NCI-H1694 treated with DMSO at 0.1 percent for 48 hours (cell line): ENCODE results near the gene HSD3B1.
"Not testable (repeated sequence)": the region's sequence is repeated elsewhere in the genome, so short reads cannot be mapped to it uniquely, and the experiment has no call there.

Experiments
- DNase-seq: peaks from one replicate; lab custom pipeline; 2025; lab: John Stamatoyannopoulos, UW

HSD3B1 gene

DNA sequence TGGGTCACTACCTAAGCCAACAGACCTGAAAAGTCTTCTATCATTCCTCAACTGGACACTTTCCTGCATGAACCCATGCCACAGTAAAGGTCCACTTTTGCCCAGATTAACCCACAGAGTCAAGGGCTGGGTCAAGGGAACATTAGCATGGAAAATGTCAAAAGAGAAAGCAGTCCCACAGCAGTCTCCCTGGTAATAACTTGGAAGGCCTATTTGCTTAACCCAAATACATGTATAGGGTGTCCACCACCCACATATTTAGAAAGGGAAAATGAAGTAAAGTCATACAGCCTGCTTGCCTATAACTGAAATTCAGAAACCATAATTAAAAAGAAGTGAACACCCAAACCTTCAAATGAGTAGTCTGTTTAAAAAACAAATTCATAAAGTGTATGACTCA lies 16.1 kb upstream of the HSD3B1 start:
- no peak for DNase-seq

DNA sequence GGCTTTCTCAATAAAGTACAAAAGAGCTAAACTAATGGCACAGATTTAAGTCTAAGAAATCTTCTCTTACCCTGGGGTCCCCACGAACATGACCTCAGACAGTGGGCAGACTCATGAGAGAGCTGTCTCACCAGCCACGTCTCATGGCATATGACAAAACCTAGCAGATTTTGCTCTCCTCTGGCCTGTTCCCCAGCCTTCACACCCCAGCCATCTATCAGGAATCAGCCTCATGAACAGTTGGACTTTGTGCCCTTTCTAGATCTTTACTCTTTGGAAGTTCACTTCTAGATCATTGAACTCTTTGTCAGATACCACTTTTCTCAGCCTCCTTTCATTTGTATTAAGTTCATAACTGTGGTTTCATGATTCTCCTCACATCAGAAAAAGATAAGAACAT lies 14.2 kb upstream of the HSD3B1 start:
- DNase-seq = no peak

DNA sequence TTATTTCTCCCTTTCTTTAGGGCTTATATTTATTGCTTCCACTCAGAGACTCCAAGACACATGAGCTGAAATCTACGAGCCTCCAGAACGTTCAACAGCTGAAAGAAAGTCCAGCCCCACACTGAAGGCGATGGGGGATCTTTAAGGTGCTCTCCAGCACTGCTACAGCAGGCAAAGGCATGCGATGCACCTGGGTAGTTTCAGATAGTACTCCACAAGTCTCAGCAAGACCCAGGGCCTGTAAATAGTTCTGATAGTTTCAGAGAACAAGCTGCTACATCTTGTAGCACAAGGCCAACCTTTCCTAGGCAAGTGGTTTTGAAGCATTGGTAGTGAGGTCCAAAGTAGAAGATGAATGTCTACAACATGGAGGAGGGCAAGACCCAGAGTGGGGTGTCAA lies 2.2 kb upstream of the HSD3B1 start:
- no peak for DNase-seq

DNA sequence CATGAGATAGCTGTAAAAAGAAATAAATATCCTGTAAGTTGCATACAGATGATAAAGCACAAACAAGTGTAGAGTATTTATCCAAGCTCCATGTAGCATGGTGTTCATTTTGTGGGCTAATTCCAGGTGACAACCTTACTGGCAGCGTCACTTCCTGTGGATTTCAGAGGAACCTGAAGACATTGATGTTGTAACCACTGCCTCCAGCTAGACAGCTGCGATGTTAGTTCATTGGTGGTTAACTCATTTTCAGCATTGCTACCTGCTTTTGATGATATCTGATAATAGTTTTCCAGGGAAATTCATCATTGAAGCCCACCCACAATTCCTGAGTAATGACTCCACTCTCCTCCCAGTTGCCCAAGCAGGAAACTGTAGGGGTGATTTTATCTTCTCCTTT lies 3.0 kb downstream of the HSD3B1 start:
- DNase-seq = no peak

DNA sequence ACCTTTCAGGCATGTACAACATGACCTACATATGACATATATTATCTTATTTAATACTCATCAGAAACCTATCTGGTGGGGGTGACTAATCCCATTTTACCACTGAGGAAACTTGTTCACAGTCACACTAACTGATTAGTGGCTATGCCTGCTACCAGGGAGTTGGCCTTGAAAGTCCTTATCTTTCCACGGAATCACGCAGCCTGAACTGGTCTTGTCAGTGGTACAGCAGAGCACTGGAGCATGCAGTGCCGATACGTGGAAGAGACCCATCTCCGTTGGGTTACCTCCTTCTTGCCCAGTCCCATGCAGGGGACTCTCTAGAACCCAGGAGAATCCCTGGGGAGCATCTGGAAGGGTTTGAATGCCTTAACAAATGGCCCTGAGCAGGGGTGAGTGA lies 8.2 kb downstream of the HSD3B1 start:
- DNase-seq = no peak

DNA sequence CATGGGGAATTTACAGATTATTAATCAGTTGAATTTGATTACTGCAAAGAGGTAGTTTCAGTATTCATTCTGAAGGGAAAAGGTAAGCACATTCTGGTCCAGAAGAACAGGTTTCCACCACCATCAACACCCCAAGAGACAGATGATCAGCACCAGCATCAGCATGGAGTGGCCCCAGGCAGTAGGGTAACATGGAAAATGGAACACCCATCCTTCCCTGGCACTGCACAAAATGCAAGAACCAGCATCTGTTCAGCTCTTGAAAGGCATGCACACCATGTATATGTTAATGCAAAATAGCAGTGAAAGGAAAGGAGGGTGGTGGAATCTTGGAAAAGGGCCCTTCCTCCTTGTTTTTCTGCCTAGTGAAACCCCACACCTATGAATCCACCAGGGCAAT lies 9.2 kb downstream of the HSD3B1 start:
- DNase-seq = no peak

DNA sequence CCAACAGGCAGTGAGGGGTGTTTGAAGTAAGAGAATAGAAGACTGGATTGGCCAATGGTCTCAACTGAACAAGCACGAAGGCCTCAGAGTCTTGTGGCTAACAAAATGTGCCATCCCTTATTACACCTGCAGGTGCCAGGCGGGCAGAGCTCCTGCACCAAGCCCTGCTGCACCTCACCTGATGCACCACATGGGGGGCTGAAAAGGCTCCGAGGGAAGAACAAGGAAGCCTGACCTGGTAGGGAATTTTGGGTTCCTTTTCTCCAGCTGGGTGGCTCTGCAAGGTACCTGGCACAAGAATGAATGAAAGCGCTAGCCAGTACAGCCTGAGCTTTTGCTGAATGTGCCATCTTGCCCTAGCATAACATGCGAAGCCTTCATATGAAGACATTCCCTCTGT lies 9.7 kb downstream of the HSD3B1 start:
- no peak for DNase-seq

DNA sequence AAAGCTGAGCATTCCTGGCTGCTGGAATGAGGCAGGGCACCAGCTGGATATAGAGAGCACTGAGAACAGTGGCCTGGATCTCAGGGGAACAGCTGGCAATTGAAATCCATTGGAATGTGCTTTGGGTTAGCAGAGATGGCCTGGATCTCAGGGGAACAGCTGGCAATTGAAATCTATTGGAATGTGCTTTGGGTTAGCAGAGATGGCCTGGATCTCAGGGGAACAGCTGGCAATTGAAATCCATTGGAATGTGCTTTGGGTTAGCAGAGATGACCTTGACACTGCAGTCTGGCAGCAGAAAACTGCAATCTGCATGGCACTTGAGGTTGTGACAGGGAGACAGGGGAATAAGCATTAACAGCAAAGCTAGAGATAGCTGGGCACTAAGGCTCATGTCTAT lies 10.7 kb downstream of the HSD3B1 start:
- not testable (repeated sequence) for DNase-seq

DNA sequence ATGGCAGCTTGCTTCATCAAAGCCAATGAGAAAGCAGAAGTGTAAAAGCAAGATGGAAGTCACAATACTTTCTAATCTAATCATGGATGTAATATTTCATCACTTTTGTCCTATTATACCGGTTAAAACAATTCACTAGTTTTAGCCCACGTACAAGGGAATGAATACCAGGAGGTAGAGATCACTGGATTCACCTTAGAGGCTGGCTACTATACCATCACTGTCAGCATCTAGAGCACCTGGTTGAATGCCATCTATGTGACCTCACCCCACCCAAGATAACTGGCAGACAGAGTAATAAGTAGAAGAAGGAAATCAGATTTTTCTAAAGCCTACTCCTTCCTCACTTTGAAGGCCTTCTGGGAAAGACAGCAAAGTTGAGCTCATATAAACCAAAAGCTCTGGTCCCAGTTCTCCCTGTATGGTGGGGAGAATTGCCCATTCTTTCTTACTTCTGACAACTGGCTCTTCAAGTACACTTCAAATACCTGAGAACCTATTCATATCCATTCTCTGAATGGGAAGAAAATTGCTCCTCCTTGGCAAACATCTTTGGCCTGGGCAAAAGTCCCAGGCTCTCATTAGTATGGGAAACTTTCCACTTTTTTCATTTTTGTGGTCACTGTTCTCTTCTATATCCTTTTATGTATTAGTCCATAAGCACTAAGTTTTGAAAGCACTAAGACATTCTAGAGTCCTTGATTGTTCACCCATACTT lies 24.8 kb downstream of the HSD3B1 start:
- no peak for DNase-seq

DNA sequence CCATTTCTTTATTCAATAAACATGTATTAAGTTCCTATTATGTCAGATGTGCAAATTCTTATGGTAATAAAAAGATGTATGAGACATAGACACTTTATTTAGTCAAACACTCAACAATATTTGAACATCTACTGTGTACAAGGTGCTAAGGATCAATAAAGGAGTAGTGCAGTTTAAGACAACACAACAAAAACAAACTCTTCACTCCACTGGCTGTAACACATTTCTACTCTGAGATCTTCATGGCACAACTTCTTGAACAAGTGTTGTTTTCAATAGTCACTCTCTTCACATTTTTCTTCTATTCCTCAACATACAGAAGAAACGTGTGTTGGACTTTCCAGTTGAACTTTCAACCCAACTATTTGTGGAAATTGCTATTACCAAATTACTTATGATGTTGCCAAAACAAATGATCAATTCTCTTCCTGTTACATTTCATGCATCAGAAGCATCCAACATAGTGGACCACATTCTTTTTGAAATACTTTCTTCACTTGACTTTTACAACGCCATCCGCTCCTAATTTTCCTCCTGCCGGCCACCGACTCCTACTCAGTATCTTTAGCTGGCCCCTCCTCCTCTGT lies 25.4 kb downstream of the HSD3B1 start:
- no peak for DNase-seq

DNA sequence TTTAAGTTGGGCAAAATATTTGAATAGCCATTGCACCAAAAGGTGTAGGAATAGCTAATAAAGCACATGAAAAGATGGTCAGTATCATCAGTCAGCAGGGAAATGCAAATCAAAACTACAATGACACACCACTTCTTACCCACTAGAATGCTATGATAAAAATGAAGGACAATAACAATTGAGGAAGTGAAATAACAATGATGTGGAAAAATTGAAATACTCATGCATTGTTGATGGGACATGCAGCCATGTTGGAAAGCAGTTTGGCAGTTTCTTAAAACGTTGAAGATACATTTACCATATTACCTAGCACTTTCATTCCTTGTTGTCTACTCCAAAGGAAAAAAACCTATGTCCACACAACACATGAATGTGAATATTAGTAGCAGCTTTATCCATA lies 28.4 kb downstream of the HSD3B1 start:
- DNase-seq = no peak

DNA sequence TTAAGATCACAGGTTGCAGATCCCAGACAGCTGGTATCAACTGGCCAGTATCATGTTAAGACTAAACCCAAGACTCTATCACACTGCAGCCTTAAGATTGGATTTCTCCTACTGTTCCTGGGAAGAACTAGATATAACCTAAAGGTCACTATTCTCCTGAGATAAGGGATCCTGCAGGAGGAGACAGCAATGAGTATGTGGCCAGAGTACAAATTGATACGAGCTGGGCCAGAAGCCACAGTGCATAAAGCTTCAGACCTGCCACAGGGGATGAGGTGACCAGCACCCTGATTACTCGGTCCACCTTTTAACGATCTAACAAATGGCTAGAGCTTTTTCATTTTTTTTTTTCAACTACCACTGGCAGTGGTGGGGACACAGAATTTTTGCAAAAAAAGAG lies 31.0 kb downstream of the HSD3B1 start:
- DNase-seq = no peak

DNA sequence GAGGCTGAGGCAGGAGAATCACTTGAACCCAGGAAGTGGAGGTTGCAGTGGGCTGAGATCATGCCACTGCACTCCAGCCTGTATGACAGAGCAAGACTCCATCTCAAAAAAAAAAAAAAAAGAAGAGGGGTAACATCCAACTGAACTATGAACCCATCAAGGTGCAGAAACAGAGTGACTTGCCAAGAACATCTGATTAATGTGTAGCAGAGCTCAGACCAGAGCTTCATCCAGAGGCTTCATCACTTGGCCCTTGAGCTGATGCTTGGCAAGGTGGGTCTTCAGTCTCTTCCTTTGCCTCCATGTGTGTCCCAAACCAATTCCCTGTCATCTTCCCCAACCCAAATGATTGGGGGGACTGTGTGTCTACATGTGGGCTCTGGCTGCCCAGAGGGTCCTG lies 32.6 kb downstream of the HSD3B1 start:
- no peak for DNase-seq

DNA sequence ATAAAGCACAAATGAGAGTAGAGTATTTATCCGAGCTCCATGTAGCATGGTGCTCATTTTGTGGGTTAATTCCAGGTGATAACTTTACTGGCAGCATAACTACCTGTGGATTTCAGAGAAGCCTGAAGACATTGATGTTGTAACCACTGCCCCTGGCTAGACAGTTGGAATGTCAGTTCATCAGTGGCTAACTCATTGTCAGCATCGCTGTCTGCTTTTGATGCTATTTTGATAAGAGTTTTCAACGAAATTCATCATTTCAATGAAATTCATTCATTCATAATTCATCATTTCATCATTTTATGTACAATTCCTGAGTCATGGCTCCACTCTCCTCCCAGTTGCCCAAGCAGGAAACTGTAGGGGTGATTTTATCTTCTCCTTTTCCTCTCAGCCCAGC lies 34.4 kb downstream of the HSD3B1 start:
- no peak for DNase-seq

DNA sequence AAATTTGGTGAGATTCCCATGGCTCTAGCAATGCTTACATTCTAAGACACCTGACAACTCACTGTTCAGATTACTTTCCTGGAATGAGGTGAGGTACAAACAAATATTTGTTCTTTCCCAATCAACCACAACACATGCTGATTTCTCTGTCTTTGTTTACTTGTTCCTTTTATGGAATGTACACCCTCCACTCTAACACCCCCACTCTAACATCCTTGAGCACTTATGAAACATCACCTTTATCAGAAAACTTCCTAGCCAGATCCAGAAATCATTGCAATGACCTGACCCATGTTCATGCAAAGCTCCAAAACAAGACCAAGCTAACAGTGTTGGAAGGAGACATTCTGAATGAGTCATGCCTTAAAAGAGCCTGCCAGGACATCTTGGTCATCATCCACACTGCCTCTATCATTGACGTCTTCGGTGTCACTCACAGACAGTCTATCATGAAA lies 35.5 kb downstream of the HSD3B1 start:
- no peak for DNase-seq

DNA sequence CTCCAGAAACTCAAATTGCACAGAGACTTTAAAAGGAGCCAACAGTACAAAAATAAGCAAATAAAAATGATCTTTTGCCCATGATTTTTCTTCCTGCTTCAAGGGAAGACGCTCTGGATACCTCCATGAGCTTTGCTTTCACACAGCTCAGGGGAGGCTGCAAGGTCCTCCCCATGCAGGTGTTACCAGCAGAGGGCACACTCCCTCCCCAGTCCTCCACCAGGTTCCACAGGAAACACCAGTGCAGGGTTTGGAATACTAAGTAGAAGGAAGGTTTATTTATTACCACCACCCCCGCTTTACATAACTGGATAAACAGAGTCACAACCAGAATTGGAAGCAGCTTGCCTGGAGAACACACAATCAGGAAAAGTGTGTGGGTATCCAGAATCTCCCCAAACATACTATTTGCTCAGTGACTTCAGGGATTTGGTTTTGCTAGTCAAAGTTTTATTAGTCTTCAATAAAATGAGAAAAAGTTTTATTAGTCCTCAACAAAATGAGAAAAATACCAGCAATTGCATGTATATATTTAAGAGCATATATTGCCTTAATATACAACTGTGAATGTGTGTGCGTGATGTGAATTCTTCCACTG lies 37.3 kb downstream of the HSD3B1 start:
- DNase-seq = no peak

DNA sequence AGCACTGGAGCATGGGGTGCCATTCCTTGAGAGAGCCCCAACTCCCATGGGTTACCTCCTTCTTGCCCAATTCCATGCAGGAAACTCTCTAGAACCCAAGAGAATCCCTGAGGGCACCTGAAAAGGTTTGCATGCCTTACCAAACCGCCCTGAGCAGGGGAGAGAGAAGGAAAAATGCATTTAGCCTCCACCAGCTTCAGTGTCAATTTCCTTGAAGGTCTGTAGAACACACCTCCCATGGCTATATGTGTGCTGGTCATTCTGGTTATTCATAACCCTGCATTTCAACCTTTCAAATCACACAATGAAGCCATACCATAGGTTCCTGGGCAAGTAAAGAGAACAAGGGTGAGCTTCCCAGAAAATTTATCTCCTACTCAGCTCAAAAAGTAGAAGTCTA lies 39.6 kb downstream of the HSD3B1 start:
- no peak for DNase-seq

DNA sequence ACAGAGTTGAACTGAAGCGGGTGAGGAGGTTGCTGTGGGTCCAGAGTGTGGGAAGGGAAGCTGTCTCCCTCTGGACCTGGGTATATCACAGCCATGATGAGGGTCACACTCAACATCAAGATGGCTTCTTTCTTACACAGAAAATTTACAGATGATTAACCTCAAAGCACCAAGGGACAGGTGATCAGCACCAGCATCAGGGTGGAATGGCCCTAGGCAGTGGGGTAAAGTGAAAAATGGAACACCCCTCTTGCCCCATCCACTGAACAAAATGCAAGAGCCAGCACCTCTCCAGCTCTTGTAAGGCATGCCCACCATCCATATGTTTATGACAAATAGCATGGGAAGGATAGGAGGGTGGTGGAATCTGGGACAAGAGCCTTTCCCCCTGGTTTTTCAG lies 40.3 kb downstream of the HSD3B1 start:
- no peak for DNase-seq

DNA sequence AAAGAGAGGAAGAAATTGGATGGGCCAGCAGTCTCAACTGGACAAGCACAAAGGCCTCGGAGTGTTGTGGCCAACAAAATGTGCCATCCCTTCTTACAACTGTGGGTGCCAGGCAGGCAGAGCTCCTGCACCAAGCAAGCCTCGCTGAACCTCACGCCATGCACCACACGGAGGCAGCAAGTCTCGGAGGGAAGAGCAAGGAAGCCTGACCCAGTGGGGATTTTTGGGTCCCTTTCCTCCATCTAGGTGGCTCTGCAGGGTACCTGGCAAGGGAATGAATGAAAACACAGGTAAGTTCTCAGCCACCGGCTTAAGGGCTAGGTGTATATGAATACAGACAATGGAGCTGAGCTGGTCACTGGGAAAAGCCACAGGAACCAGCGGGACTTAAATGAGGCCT lies 40.8 kb downstream of the HSD3B1 start:
- DNase-seq = no peak

DNA sequence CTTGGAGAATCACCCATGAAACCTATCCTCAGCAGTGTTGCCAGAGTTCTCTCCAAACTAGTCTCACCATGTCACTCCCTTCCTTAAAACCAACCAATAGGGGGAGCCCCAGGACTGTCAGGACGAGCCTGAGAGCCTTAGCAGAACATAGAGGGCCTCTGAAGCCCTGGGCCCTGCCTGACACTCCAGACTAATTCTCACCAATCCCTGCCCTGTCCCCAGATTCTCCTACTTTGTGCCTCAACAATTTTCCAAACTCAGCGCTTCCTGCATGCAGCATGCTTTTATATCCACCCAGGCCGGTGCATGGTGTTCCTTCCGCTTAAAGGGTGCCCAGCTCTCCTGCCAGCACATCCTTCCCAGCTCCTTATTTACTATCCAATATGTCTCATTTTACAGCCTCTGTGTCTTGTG lies 42.7 kb downstream of the HSD3B1 start:
- peak; percentile 3 for DNase-seq

DNA sequence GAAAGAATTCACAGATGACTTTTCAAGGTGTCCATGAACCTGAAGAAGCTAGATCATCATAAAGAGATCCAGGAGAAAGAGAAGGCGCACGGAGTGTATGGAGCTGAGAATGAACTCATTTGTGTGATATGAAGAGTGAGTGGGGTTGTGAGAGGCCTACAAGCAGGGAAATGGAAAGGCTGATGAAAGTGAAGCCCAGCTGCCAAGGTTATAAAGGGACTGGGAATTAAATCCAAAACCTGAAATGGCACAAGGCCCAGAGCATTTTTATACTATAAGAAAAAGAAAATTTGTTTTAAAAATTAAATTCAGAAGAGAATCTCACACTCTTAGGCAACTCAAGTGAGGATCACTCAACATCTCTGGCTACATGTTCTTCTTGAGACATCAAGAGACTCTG lies 43.4 kb downstream of the HSD3B1 start:
- no peak for DNase-seq

DNA sequence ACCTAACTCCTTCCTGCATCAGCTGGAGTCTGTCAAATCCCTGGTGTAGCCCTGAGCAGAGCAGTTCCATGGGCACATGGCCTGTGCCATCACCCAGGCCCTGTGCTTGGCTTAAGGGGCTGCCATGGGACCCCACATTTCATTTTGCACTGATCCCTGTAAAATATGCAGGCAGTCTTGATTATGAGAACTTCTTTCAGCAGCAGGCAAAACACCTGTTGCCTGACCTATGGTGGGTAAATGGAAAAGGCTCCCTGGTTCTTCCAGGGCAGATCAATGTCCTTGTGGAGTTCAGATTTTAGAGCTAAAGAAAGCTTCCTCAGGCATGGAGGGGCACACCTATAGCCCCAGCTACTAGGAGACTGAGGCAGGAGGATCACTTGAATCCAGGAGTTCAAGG lies 44.2 kb downstream of the HSD3B1 start:
- DNase-seq = no peak

DNA sequence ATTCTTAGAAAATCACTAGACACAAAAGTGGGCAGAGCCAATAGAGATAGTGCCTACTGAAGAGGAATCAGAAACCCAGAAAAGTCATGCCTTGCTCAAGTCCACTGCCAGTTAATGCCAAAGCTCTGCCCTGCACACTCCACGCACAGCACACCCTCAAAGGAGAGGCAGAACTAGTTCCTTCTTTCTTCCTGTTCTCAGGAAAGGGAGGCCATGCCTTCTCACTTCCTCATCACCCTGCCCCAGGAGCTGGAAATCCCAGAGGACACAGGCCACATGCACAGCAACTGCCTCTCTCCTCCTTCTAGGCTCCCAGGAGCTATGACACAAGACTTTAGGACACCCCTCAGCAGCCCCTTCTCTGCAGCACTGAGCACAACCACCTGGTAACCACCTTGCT lies 45.6 kb downstream of the HSD3B1 start:
- DNase-seq = not testable (repeated sequence)
